ENCODE measurements around the gene CDH23.

Gene CDH23

DNA sequence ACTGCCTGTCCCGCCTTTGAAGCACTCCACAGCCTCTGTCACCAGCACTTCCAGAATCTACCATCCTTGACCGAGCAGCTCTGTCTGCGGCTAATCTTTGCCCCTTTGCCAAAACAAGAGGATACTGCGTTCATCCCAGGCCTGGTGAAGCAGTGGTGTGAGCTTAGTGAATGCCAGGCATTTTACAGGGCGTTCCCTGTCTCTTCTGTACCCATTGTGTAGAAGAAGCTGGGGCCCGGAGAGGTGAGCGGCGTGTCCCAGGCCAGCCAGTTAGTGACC is 261.7 kb downstream of the CDH23 start:
- ChIA-PET POLR2A (interaction anchor here (0.7 kb wide), 1 partner anchor 114 kb away, joined by 3 read pairs; no protein-coding TSS in a partner anchor), CTCF (interaction anchor here (1.5 kb wide), 1 partner anchor 38 kb away, joined by 6 read pairs; no protein-coding TSS in a partner anchor)
- DNase-seq (ENCODE audit: extremely low spot score): no peak
- no peak for TF ChIP-seq FOXM1 (IDR thresholded peaks at IDR 0.05; ENCODE audit: borderline replicate concordance)
- no peak for TF ChIP-seq FOXK2 (IDR thresholded peaks at IDR 0.05)
- no peak for TF ChIP-seq BHLHE40 (IDR thresholded peaks at IDR 0.05; ENCODE audit: borderline replicate concordance)
- TF ChIP-seq, protein P1, sequence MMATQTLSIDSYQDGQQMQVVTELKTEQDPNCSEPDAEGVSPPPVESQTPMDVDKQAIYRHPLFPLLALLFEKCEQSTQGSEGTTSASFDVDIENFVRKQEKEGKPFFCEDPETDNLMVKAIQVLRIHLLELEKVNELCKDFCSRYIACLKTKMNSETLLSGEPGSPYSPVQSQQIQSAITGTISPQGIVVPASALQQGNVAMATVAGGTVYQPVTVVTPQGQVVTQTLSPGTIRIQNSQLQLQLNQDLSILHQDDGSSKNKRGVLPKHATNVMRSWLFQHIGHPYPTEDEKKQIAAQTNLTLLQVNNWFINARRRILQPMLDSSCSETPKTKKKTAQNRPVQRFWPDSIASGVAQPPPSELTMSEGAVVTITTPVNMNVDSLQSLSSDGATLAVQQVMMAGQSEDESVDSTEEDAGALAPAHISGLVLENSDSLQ (IDR thresholded peaks at IDR 0.05): no peak
- no peak for TF ChIP-seq ZNF384 (IDR thresholded peaks at IDR 0.05)
- TF ChIP-seq L3MBTL2 (conservative IDR thresholded peaks at IDR 0.05): no peak
- no peak for TF ChIP-seq CTBP1 (IDR thresholded peaks at IDR 0.05; ENCODE audit: borderline replicate concordance)

DNA sequence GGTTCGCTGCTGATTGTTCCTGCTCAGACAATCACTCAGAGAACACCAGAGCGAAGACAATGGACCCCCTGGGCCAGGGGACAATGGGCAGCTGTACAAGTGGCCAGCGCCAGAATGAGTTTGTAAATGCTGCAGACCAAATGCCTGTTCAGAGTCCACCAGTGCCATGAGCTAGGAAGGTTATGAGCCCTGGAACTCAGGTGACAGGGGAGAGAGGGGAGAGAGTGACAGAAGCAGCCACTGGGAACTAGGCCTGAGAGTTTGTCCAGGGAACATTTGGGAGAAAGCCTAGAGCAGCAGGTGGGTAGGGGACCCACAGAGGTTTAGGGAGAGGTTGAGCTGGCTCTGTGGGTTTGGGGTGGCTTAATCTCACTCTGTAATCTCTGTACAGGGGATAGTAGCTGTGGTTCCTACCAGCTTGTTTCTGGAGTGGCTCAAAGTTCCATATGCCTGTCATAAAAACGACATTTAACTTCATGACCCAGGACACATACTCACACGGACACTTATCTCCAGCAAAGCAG is 262.5 kb downstream of the CDH23 start:
- POLR2A ChIA-PET: no interaction called here
- no peak for DNase-seq (ENCODE audit: extremely low spot score)
- CTCF ChIA-PET: interaction anchor here (0.9 to 1.5 kb wide), 2 partner anchors 38 to 90 kb away, joined by 3 to 6 read pairs; no protein-coding TSS in a partner anchor
- TF ChIP-seq BHLHE40 (IDR thresholded peaks at IDR 0.05; ENCODE audit: borderline replicate concordance) (no peak), ARNT (IDR thresholded peaks at IDR 0.05) (no peak), TARDBP (IDR thresholded peaks at IDR 0.05) (no peak), HDGF (IDR thresholded peaks at IDR 0.05; ENCODE audit: borderline replicate concordance) (no peak), ZNF384 (IDR thresholded peaks at IDR 0.05) (no peak)

DNA sequence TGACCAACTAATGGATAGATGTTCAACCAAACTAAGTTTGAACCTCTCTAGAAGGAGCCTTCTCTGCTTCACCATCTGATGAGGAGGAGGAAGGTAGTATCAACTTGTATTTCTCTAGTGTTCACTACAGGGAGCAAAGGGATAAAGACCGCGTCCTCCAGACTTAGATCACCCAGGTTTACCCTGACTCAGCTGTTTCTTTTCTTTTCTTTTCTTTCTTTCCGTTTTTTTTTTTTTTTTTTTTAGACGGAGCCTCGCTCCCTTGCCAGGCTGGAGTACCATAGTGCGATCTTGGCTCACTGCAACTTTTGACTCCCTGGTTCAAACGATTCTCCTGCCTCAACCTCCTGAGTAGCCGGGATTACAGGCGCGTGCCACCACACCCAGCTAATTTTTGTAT is 263.0 kb downstream of the CDH23 start:
- no peak for TF ChIP-seq FOXK2 (IDR thresholded peaks at IDR 0.05)
- TF ChIP-seq TARDBP (IDR thresholded peaks at IDR 0.05): no peak
- no peak for TF ChIP-seq ARNT (IDR thresholded peaks at IDR 0.05)
- TF ChIP-seq ZNF384 (IDR thresholded peaks at IDR 0.05): no peak
- no peak for TF ChIP-seq BHLHE40 (IDR thresholded peaks at IDR 0.05; ENCODE audit: borderline replicate concordance)
- TF ChIP-seq, protein P1 (IDR thresholded peaks at IDR 0.05): no peak
- no peak for TF ChIP-seq ELF4 (IDR thresholded peaks at IDR 0.05)
- no peak for TF ChIP-seq SUZ12 (IDR thresholded peaks at IDR 0.05)
- TF ChIP-seq FOXA1 (IDR thresholded peaks at IDR 0.05): no peak
- no peak for TF ChIP-seq SP1 (IDR thresholded peaks at IDR 0.05)
- no peak for TF ChIP-seq FOXM1 (IDR thresholded peaks at IDR 0.05; ENCODE audit: borderline replicate concordance)
- no peak for TF ChIP-seq LEF1 (IDR thresholded peaks at IDR 0.05; ENCODE audit: borderline replicate concordance)
- TF ChIP-seq CTBP1 (IDR thresholded peaks at IDR 0.05; ENCODE audit: borderline replicate concordance): no peak
- TF ChIP-seq NFRKB (IDR thresholded peaks at IDR 0.05): no peak
- TF ChIP-seq L3MBTL2 (conservative IDR thresholded peaks at IDR 0.05): no peak
- no peak for TF ChIP-seq HDGF (IDR thresholded peaks at IDR 0.05; ENCODE audit: borderline replicate concordance)
- no peak for DNase-seq (ENCODE audit: extremely low spot score)
- ChIA-PET POLR2A (no interaction called here), CTCF (interaction anchor here (0.9 kb wide), 1 partner anchor 90 kb away, joined by 3 read pairs; no protein-coding TSS in a partner anchor)

DNA sequence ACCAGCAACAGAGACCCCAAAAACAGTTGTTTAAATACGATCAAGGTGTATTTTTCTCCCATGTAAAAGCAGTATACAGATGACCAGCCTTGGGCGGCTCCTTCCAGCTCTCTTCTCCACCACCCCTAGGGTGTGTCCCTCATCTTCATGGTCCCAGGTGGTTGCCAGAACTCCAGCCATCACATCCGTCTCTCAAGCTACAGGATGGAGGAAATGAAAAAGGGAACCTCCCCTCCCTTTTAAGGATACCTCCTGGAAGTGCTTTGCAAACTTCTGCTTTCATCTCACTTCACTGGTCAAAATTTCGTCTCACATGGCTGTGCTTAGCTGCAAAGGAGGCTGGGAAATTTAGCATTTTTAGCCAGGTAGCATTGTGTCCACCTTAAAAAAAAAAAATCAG is 263.6 kb downstream of the CDH23 start:
- CTCF ChIA-PET: interaction anchor here (1.2 kb wide), 1 partner anchor 36 kb away, joined by 4 read pairs; no protein-coding TSS in a partner anchor
- POLR2A ChIA-PET: no interaction called here
- TF ChIP-seq BHLHE40 (IDR thresholded peaks at IDR 0.05; ENCODE audit: borderline replicate concordance) (no peak), HDGF (IDR thresholded peaks at IDR 0.05; ENCODE audit: borderline replicate concordance) (no peak), NFRKB (IDR thresholded peaks at IDR 0.05) (no peak), ELF4 (IDR thresholded peaks at IDR 0.05) (no peak), SP1 (IDR thresholded peaks at IDR 0.05) (no peak), ZNF384 (IDR thresholded peaks at IDR 0.05) (no peak), L3MBTL2 (conservative IDR thresholded peaks at IDR 0.05) (no peak), FOXK2 (IDR thresholded peaks at IDR 0.05) (no peak)
- TF ChIP-seq, protein P1 (IDR thresholded peaks at IDR 0.05): no peak
- no peak for DNase-seq (ENCODE audit: extremely low spot score)

DNA sequence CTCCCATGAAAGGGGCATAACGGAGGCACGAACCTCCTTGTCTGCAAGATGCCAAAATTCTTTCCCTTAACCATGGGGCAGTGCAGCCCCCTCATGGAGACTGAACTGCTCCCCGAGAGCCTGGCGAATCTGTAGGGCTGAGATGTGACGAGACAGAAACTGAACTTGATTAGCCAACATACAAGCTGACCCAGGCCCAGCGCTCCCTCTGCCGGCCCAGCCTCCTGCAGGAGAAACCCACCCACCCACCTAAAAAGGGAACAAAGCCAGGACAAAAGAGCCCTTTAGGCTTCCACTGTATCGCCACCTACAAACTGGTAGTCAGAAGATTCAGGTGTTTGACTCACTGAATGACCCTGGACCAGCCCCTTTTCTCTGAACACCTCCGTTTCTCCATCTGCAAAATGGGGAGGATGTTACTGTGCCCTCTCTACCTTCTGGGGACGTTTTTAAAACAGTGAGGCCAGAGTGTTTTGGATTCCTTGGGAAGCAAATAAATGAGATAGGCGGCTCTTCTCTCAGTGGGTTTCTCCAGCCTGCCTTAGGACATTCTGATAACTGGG is 264.4 kb downstream of the CDH23 start:
- no peak for DNase-seq (ENCODE audit: extremely low spot score)
- CTCF ChIA-PET: interaction anchor here (1.2 kb wide), 1 partner anchor 35 kb away, joined by 4 read pairs; no protein-coding TSS in a partner anchor
- POLR2A ChIA-PET: no interaction called here
- TF ChIP-seq ZNF384 (IDR thresholded peaks at IDR 0.05) (no peak), FOXA1 (IDR thresholded peaks at IDR 0.05) (no peak), SUZ12 (IDR thresholded peaks at IDR 0.05) (no peak), FOXK2 (IDR thresholded peaks at IDR 0.05) (no peak), LEF1 (IDR thresholded peaks at IDR 0.05; ENCODE audit: borderline replicate concordance) (no peak), ELF4 (IDR thresholded peaks at IDR 0.05) (no peak), SP1 (IDR thresholded peaks at IDR 0.05) (no peak), ARNT (IDR thresholded peaks at IDR 0.05) (no peak), FOXM1 (IDR thresholded peaks at IDR 0.05; ENCODE audit: borderline replicate concordance) (no peak), NFRKB (IDR thresholded peaks at IDR 0.05) (no peak), HDGF (IDR thresholded peaks at IDR 0.05; ENCODE audit: borderline replicate concordance) (no peak), BHLHE40 (IDR thresholded peaks at IDR 0.05; ENCODE audit: borderline replicate concordance) (no peak), TARDBP (IDR thresholded peaks at IDR 0.05) (no peak), L3MBTL2 (conservative IDR thresholded peaks at IDR 0.05) (no peak), CTBP1 (IDR thresholded peaks at IDR 0.05; ENCODE audit: borderline replicate concordance) (no peak)
- TF ChIP-seq, protein P1 (IDR thresholded peaks at IDR 0.05): no peak

Measured in HEK293T (cell line).